Cardiac muscle cell (in vitro differentiated cells and primary cell): ENCODE measurements around the gene NPDC1. TPM values are rescaled to one million over a fixed set of nuclear protein-coding genes. Genes with fewer than 3 reads are reported as not detected.

Experiments
- DNase-seq, 2 donors: peaks; one replicate each; pipeline versions ENCODE4 v3.0.0 to v3.0.0-alpha.2; 2010 to 2017; ENCODE audit warnings: low read depth in 1 of 2, low spot score in 1 of 2
- H3K27ac ChIP-seq: fragments of 200-600 bp; sonication (generic); 2 replicates; pipeline ENCODE4 v1.5.1; 2016
- H3K27me3 ChIP-seq: fragments of 200-600 bp; sonication (generic); 2 replicates; pipeline ENCODE4 v1.6.0; 2016; ENCODE audit warnings: control low read depth
- H3K36me3 ChIP-seq: fragments of 200-600 bp; sonication (generic); 2 replicates; pipeline ENCODE4 v1.5.1; 2016; ENCODE audit warnings: control low read depth
- H3K4me1 ChIP-seq: fragments of 200-600 bp; sonication (generic); 2 replicates; pipeline ENCODE4 v1.8.1; 2017; ENCODE audit warnings: low read depth, mild to moderate bottlenecking, mixed run types
- H3K4me3 ChIP-seq: fragments of 200-600 bp; sonication (generic); 2 replicates; pipeline ENCODE4 v1.5.1; 2016; ENCODE audit warnings: mild to moderate bottlenecking
- H3K9me3 ChIP-seq: fragments of 200-600 bp; sonication (generic); 2 replicates; pipeline ENCODE4 v1.5.1; 2017; ENCODE audit warnings: low read depth, mild to moderate bottlenecking, control low read depth
- polyA plus RNA-seq: library from polyadenylated mRNA; unstranded; fragments of >200 nt; fragmentation: Nextera tagmentation; extraction: Ambion mirVana; gene quantifications from 2 replicates; pipeline ENCODE4 v1.2.1, GENCODE V29; 2016
- total RNA-seq: library from RNA; depleted of rRNA; stranded (reverse); fragments of >200 nt; gene quantifications from 2 replicates; pipeline ENCODE4 v1.2.3, GENCODE V29; 2016
- TF ChIP-seq, protein P1 (sequence below): IDR thresholded peaks from 2 replicates; pipeline ENCODE4 v1.5.1; 2012; ENCODE audit warnings: low read depth, mild to moderate bottlenecking, low read length

NPDC1 gene
- total and polyA plus RNA-seq, 2 experiments from 2014 or later = 65.1 to 94.9 TPM

DNA sequence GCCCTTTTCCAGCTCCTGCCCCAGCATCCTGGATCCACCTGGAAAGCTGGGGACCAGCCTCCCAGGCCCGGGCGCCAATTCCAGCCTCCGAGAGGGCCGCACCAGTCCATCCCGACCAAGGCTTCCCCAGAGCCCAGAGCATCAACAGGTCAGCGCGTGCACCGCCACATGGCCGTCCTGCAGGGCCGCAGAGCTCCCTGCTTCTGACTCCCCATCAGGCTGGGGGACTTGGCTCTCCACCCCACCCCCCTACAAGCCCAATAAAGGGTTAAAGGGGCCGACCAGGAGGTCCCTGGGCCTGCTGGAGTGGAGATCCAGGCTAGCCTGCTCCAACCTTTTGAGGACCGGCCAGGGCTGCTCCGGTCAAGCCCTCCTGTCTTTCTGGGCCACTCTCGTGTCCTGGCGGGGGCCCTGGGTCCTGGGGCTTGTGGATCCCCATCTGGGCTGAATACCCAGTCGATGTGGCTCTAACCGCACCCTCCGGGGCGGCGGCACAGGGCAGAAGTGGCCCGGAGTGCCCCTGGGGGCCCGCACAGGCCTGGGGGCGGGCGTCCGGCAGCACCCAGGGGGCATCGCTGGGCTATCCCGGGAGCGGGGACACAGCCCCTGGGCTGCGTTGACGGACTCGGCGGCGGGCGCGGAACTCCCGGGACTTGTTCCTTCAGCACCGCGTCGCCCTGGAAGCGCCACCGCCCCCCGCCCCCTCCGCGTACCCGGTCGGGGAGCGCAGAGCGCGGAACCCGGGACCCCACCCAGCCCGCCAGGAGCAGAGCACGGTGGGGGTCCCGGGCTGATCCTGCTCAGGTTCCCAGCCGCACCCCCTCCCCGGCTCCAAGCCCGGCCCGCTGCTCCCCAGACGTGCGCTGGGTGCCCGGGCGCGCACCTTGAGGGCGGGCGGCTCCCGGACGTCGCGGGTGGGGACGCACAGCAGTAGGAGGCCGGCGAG lies 7.3 kb upstream of the NPDC1 start:
- no peaks in the 10 kb centered on the region for H3K36me3 ChIP-seq
- no peak overlapping the region for H3K27ac ChIP-seq
- peaks cover 89% of the 10 kb centered on the region for H3K27me3 ChIP-seq
- DNase-seq = no peak
- H3K9me3 ChIP-seq = no peaks in the 10 kb centered on the region
- TF ChIP-seq, protein P1, sequence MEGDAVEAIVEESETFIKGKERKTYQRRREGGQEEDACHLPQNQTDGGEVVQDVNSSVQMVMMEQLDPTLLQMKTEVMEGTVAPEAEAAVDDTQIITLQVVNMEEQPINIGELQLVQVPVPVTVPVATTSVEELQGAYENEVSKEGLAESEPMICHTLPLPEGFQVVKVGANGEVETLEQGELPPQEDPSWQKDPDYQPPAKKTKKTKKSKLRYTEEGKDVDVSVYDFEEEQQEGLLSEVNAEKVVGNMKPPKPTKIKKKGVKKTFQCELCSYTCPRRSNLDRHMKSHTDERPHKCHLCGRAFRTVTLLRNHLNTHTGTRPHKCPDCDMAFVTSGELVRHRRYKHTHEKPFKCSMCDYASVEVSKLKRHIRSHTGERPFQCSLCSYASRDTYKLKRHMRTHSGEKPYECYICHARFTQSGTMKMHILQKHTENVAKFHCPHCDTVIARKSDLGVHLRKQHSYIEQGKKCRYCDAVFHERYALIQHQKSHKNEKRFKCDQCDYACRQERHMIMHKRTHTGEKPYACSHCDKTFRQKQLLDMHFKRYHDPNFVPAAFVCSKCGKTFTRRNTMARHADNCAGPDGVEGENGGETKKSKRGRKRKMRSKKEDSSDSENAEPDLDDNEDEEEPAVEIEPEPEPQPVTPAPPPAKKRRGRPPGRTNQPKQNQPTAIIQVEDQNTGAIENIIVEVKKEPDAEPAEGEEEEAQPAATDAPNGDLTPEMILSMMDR = no peak
- peak overlapping the region; percentile 27 for H3K4me3 ChIP-seq
- no peaks in the 10 kb centered on the region for H3K4me1 ChIP-seq

DNA sequence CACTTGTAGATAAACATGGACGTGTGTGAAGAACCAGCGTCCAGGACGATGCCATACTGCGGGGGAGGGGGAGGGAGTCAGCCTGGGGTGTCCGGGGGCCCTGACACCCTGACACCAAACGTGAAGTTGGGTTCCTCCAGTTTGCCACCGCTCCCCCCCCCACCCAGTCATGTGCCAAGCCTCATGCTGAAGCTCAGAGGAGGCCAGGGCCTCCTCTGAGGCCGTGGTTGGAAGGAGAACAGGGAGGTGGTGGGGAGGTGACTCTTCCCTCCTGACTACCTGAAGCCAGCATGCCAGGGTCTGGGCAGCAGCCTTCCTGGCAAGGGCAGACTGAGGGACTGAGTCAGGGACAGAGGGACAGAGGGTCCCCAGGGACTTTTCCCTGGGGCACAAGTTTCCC lies 6.3 kb upstream of the NPDC1 start:
- no peaks in the 10 kb centered on the region for H3K4me1 ChIP-seq
- no peak overlapping the region for H3K4me3 ChIP-seq
- TF ChIP-seq, protein P1 = no peak
- no peaks in the 10 kb centered on the region for H3K36me3 ChIP-seq
- H3K27ac ChIP-seq = no peak overlapping the region
- peaks cover 95% of the 10 kb centered on the region for H3K27me3 ChIP-seq
- no peak for DNase-seq
- no peaks in the 10 kb centered on the region for H3K9me3 ChIP-seq

DNA sequence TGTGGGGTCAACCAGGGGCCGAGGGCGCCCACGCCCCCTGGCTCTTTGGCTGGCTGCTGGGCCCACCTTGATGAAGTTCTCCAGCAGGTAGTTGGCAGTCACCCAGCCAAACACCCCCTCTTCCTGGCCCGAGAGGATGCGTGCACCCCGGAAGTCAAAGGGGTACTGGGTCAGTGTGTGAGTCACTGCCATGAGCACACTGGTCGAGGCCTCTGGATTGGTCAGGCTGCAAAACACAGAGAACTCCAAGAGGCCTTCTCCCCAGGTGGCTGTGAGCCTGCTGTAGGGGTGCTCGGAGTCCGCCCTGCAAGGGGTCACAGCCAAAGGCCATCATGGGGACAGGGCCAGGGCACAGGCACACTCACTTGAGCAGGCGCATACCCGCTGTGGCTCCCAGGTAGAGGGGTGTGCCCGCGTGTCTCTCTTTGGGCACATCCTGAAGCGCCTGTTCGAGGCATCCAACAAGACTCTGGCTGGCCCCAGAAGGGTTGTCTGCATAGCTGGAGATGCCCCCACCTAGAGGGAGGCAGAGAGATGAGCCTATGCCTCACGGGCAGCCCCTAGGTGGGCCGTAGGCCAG lies 5.3 kb upstream of the NPDC1 start:
- H3K36me3 ChIP-seq = no peaks in the 10 kb centered on the region
- no peak overlapping the region for H3K27ac ChIP-seq
- no peaks in the 10 kb centered on the region for H3K4me1 ChIP-seq
- H3K27me3 ChIP-seq = peaks cover 93% of the 10 kb centered on the region
- TF ChIP-seq, protein P1 = no peak
- H3K9me3 ChIP-seq = no peaks in the 10 kb centered on the region
- no peak for DNase-seq
- no peak overlapping the region for H3K4me3 ChIP-seq

DNA sequence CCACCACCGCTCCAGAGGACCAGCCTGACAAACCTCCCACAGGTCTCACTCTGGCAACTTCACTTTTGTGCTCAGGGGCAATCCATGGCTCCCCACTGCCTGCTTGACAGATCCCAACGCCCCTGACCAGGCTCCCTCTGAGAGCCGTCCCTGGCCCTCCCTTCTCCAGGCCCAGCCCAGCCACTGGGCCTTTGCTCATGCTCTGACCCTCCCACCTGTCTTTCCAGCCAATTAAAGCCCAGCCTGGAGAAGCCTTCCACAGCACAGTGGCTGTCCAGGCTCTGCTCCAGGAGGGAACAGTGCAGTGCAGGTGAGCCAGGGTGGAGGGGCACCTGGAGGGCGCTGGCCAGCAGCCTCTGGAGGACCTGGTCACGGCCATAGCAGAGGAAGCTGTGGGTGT lies 4.6 kb upstream of the NPDC1 start:
- Histone ChIP-seq H3K36me3 (no peaks in the 10 kb centered on the region), H3K9me3 (no peaks in the 10 kb centered on the region), H3K4me3 (no peak overlapping the region), H3K27ac (no peak overlapping the region), H3K27me3 (peaks cover 87% of the 10 kb centered on the region), H3K4me1 (no peaks in the 10 kb centered on the region)
- no peak for DNase-seq
- TF ChIP-seq, protein P1 = no peak

DNA sequence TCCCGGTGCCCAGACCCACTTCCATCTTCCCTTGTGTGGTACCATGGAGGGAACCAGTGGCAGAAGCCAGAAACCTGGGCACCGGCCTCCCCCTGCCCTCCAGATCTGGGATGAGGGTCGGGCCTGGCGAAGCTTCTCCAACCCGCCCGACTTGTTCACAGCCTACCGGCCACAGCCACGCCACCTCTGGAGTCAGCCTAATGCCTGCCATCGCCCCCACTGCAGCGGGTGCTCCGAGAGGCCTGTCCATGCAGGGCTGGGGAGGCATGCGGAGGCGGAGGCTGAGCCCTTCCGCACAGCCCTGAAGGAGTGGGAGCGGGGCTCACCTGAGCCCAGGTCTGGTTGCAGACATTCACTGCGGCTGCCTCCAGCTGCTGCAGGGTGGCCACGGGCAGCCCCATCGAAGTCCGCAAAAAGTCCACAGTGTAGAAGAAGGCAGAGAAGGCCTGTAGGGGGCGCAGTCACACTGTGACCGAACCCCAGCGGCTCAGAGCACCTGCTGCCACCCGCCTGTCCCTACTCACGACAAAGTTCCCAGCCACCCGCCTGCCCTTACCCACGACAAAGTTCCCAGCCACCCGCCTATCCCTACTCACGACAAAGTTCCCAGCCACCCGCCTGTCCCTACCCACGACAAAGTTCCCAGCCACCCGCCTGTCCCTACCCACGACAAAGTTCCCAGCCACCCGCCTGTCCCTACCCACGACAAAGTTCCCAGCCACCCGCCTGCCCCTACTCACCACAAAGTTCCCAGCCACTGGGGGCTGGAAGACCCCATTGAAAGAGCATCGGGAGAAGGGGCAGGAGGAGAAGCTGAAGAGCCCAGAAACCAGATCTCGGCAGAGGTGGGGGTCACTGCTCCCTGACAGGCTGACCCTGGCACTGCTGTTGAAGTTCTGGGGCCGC lies 3.8 kb upstream of the NPDC1 start:
- no peaks in the 10 kb centered on the region for H3K36me3 ChIP-seq
- H3K27me3 ChIP-seq = peaks cover 86% of the 10 kb centered on the region
- peaks cover 5% of the 10 kb centered on the region for H3K4me1 ChIP-seq
- TF ChIP-seq, protein P1 = peak; percentile 54
- no peak overlapping the region for H3K27ac ChIP-seq
- DNase-seq = peak; percentile 59 to 81
- H3K9me3 ChIP-seq = no peaks in the 10 kb centered on the region
- H3K4me3 ChIP-seq = no peak overlapping the region
